HFF-Myc (cell line): ENCODE measurements around the gene SNX18.

Source experiments
- DNase-seq: peaks from one replicate; pipeline ENCODE4 v3.0.0-alpha.2; 2011; ENCODE audit warnings: low read depth; ENCODE audit errors: extremely low read depth
- H3K4me3 ChIP-seq: replicated peaks from 2 replicates; pipeline ENCODE4 v1.5.1; 2011; ENCODE audit warnings: low read depth, mild to moderate bottlenecking, control low read depth, low read length
- CTCF ChIP-seq: IDR thresholded peaks from 2 replicates; pipeline ENCODE4 v1.5.1; 2012; ENCODE audit warnings: mild to moderate bottlenecking, low read depth, low read length, control low read depth; ENCODE audit errors: missing control alignments

The SNX18 gene

GRCh38 chr5:54545796-54546195, 28.2 kb downstream of the SNX18 start:
- no peak overlapping the region for H3K4me3 ChIP-seq
- no peak for TF ChIP-seq CTCF
- DNase-seq: no peak

- TF ChIP-seq CTCF: no peak
- no peak for DNase-seq
- no peak overlapping the region for H3K4me3 ChIP-seq
Measured at GRCh38 chr5:54547711-54548250, 30.2 kb downstream of the SNX18 start.

- DNase-seq: no peak
- H3K4me3 ChIP-seq: no peak overlapping the region
- no peak for TF ChIP-seq CTCF
Measured at GRCh38 chr5:54548565-54548964, 31.0 kb downstream of the SNX18 start.

GRCh38 chr5:54551292-54551691, 33.7 kb downstream of the SNX18 start:
- no peak for DNase-seq
- no peak for TF ChIP-seq CTCF
- no peak overlapping the region for H3K4me3 ChIP-seq

- no peak for DNase-seq
Measured at GRCh38 chr5:54551926-54552325, 34.4 kb downstream of the SNX18 start.

GRCh38 chr5:54552446-54552845, 34.9 kb downstream of the SNX18 start:
- DNase-seq: no peak
- no peak overlapping the region for H3K4me3 ChIP-seq
- TF ChIP-seq CTCF: no peak

More at GRCh38 chr5:54551926-54552325, 34.4 kb downstream of the SNX18 start:
- H3K4me3 ChIP-seq: no peak overlapping the region
- no peak for TF ChIP-seq CTCF

- H3K4me3 ChIP-seq: no peak overlapping the region
- no peak for DNase-seq
- TF ChIP-seq CTCF: no peak
Measured at GRCh38 chr5:54553659-54554207, 36.2 kb downstream of the SNX18 start.
